Heart left ventricle (tissue), 16 donors: ENCODE results near the gene ANKDD1B. TPM values are rescaled to one million over a fixed set of nuclear protein-coding genes. Genes with fewer than 3 reads are reported as not detected.

Source experiments
- ATAC-seq, 4 donors: fragments of 200-7000 bp; cut with Tn5 transposase; one replicate each; pipeline ENCODE4 v1.9.1; 2020 to 2022; ENCODE audit warnings: moderate library complexity in 4 of 4, mild to moderate bottlenecking in 3 of 4, moderate number of reproducible peaks in 1 of 4
- DNase-seq, 5 donors: peaks; one replicate each; pipeline ENCODE4 v3.0.0-alpha.2; 2020
- H3K27ac ChIP-seq, 12 donors: fragments of 200-600 bp; sonication (generic) in 4 of 12; one replicate each; pipeline versions ENCODE4 v1.5.0 to v1.8.0; 2016 to 2022; ENCODE audit warnings: mild to moderate bottlenecking in 2 of 12
- H3K27me3 ChIP-seq, 9 donors: fragments of 200-600 bp; sonication (generic) in 2 of 9; one replicate each; pipeline versions ENCODE4 v1.5.1 to v1.8.0; 2016 to 2022; ENCODE audit warnings: mild to moderate bottlenecking in 3 of 9
- H3K36me3 ChIP-seq, 9 donors: fragments of 200-600 bp; sonication (generic) in 2 of 9; one replicate each; pipeline versions ENCODE4 v1.5.0 to v1.8.0; 2018 to 2022; ENCODE audit warnings: mild to moderate bottlenecking in 2 of 9
- H3K4me1 ChIP-seq, 12 donors: fragments of 200-600 bp; sonication (generic) in 4 of 12; one replicate each; pipeline versions ENCODE4 v1.5.0 to v1.8.0; 2016 to 2022; ENCODE audit warnings: mild to moderate bottlenecking in 3 of 12
- H3K4me3 ChIP-seq, 12 donors: fragments of 200-600 bp; sonication (generic) in 4 of 12; one replicate each; pipeline versions ENCODE4 v1.5.0 to v1.8.0; 2017 to 2022; ENCODE audit warnings: mild to moderate bottlenecking in 9 of 12, moderate library complexity in 4 of 12
- H3K9me3 ChIP-seq, 12 donors: fragments of 200-600 bp; sonication (generic) in 4 of 12; one replicate each; pipeline versions ENCODE4 v1.5.0 to v1.8.0; 2016 to 2022; ENCODE audit warnings: mild to moderate bottlenecking in 1 of 12
- POLR2A ChIP-seq, 2 donors: fragments of 450-650 bp; IDR thresholded peaks; one replicate each; pipeline ENCODE4 v1.6.1; 2017; ENCODE audit warnings: antibody characterized with exemption in 2 of 2, mild to moderate bottlenecking in 2 of 2, moderate library complexity in 2 of 2
- WGBS, 4 donors: extraction: QIAGEN DNeasy Blood & Tissue Kit in 2 of 4; methylation state at CpG; one replicate each; pipeline versions ENCODE4 v1.1.5 to v1.1.7; 2013 to 2018; 5-methylcytosine and 5-hydroxymethylcytosine counted together
- intact Hi-C, 10 donors: fragments of 100-400 bp; cut with DNase I; formaldehyde crosslinking; loops; one replicate each; pipeline versions ENCODE4 v1.11.1 to v1.14.2; 2022
- polyA plus RNA-seq, 2 donors: library from polyadenylated mRNA; stranded (reverse); fragments of 200-250 nt; gene quantifications; one replicate each; pipeline ENCODE4 v1.2.3, GENCODE V29; 2013
- total RNA-seq, 9 donors: library from RNA; depleted of rRNA in 2 of 9; stranded (reverse); fragments of >200 nt in 2 of 9; fragmentation: NEBNext Ultra II Directional in 3 of 9; extraction: Animal tissue kit (Norgen Biotek cat#: 25700) in 3 of 9; gene quantifications; one replicate each; pipeline versions ENCODE4 v1.1.0 to v1.2.4, GENCODE V29; 2016 to 2023
- TF ChIP-seq, protein P1 (sequence below), 12 donors: fragments of 200-600 bp; sonication (generic) in 4 of 12; IDR thresholded peaks; one replicate each; pipeline versions ENCODE4 v1.5.0 to v1.8.0; 2018 to 2022; ENCODE audit warnings: antibody characterized with exemption in 12 of 12, mild to moderate bottlenecking in 5 of 12
- donor health status: ischemic (EF 13 %, LVEDD 7.1; RV severe dilation, severe dysfunction).
- donor health status: healthy with polysubstance abuse.
- donor health status: DM: no; HTN: yes; CAD: no.
- donor health status: DM: no; HTN: no; CAD: no.
- donor health status: ischemic (EF 25% LVEDD 6.9; RV normal size, moderate dysfunction).
- donor health status: ischemic (EF 25% LVEDD 5.7; RV mildly dilated, moderate dysfunction).
- donor health status: healthy.
- donor health status: DM: yes; HTN: yes; CAD: no.
- donor health status: ischemic (EF 35%, LVEDD 5.7; RV mildly dilated, moderate dysfunction).
- donor health status: nonischemic (EF 11% LVEDD 7.7; RV severe dilation, severe dysfunction).
- donor health status: DM: yes; HTN: yes; CAD: no.
- donor health status: PGD.
- donor health status: ischemic (EF 29% LVEDD 5.4; RV normal size, mild dysfunction).
- donor health status: nonischemic (EF 23%, LVEDD 6.1; RV moderate dilation, normal function).

Gene ANKDD1B
- total and polyA plus RNA-seq, 11 donors = 0.10 to 0.61 (median 0.32) TPM; not detected in 7

DNA sequence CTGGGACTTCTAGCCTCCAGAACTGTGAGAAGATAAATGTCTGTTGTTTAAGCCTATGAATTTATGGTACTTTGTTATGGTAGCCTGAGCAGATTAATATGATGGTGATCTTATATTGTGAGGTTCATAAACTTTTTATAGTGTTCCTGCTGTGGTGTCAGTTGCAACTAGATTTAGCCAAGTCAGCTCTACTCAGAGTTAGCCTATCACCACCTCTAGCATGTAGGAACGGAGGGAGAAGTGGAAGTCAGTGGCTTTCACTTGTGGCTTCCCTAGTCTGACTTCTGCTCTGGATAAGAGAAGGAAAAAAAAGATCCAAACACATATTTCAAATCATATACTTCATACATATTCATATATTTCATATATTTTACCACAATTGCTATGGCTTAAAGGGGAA is 99.4 kb downstream of the ANKDD1B start:
- 84 to 97% (median 87%) methylated on average over 1 of the region's 1 CpG for WGBS, 4 donors
- peak in 2 of 4 donors; percentile 41 to 47 for ATAC-seq
- Histone ChIP-seq H3K27me3 (no peaks in the 10 kb centered on the region), H3K36me3 (peaks cover 0 to 55% (median 16%) of the 10 kb centered on the region in 9 donors), H3K27ac (no peak overlapping the region), H3K9me3 (no peaks in the 10 kb centered on the region), H3K4me3 (no peak overlapping the region), H3K4me1 (peaks cover 0 to 17% (median 0%) of the 10 kb centered on the region in 12 donors)
- DNase-seq = no peak
- TF ChIP-seq, protein P1, sequence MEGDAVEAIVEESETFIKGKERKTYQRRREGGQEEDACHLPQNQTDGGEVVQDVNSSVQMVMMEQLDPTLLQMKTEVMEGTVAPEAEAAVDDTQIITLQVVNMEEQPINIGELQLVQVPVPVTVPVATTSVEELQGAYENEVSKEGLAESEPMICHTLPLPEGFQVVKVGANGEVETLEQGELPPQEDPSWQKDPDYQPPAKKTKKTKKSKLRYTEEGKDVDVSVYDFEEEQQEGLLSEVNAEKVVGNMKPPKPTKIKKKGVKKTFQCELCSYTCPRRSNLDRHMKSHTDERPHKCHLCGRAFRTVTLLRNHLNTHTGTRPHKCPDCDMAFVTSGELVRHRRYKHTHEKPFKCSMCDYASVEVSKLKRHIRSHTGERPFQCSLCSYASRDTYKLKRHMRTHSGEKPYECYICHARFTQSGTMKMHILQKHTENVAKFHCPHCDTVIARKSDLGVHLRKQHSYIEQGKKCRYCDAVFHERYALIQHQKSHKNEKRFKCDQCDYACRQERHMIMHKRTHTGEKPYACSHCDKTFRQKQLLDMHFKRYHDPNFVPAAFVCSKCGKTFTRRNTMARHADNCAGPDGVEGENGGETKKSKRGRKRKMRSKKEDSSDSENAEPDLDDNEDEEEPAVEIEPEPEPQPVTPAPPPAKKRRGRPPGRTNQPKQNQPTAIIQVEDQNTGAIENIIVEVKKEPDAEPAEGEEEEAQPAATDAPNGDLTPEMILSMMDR (IDR thresholded peaks at IDR 0.05) = no peak
- no peak for TF ChIP-seq POLR2A (IDR thresholded peaks at IDR 0.05)
- intact Hi-C loops = no loop called here

DNA sequence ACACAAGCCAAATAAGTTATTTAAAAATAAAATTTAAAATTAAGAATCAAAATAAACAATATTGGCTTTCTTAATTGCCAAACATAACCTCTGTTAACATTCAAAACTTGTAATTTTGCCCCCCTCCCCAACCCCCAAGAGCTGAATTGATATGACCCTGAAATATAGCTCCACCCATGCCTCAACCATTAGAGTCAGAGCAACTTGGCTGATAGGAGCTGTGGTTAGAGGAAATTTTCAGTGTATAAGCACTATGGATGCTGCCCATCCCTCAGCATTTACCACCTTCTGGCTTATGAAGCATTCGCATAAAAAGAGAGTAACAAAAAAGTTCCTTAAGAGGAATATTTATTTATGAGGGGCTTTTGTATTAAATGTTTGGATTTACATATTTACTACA is 99.9 kb downstream of the ANKDD1B start:
- Histone ChIP-seq H3K4me3 (no peak overlapping the region), H3K4me1 (peaks cover 0 to 22% (median 1%) of the 10 kb centered on the region in 12 donors), H3K9me3 (no peaks in the 10 kb centered on the region), H3K27me3 (no peaks in the 10 kb centered on the region), H3K36me3 (peaks cover 0 to 55% (median 16%) of the 10 kb centered on the region in 9 donors), H3K27ac (no peak overlapping the region)
- 96 to 100% (median 98%) methylated on average over 1 of the region's 1 CpG for WGBS, 4 donors
- TF ChIP-seq POLR2A (IDR thresholded peaks at IDR 0.05) = no peak
- TF ChIP-seq, protein P1 (IDR thresholded peaks at IDR 0.05) = no peak
- ATAC-seq (no peak), DNase-seq (no peak)
- intact Hi-C loops = no loop called here

DNA sequence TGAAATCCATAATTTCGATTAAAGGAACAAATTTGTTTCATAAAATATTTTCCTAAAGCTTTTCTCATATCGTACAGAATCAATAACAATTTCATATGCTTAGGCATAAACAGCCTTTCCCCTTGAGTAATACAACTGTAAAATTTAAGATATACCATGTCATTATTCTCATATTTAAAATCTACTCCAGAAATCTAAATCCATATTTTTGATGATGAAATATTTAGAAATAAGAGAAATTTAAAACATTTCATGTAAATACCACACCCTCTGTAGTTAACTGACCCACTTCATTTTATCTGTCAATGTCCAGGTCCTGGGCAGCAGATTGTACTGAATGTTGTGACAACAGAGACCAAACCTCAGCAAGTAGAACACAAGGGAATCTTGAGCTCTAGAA is 100.8 kb downstream of the ANKDD1B start:
- WGBS, 4 donors = 93 to 95% (median 94%) methylated on average over 2 of the region's 2 CpGs
- Histone ChIP-seq H3K4me1 (peaks cover 0 to 28% (median 8%) of the 10 kb centered on the region in 12 donors), H3K27ac (no peak overlapping the region), H3K9me3 (no peaks in the 10 kb centered on the region), H3K27me3 (no peaks in the 10 kb centered on the region), H3K36me3 (peaks cover 0 to 53% (median 16%) of the 10 kb centered on the region in 9 donors), H3K4me3 (no peak overlapping the region)
- ATAC-seq = no peak
- intact Hi-C loops = no loop called here
- no peak for DNase-seq
- TF ChIP-seq, protein P1 (IDR thresholded peaks at IDR 0.05) = no peak
- no peak for TF ChIP-seq POLR2A (IDR thresholded peaks at IDR 0.05)

DNA sequence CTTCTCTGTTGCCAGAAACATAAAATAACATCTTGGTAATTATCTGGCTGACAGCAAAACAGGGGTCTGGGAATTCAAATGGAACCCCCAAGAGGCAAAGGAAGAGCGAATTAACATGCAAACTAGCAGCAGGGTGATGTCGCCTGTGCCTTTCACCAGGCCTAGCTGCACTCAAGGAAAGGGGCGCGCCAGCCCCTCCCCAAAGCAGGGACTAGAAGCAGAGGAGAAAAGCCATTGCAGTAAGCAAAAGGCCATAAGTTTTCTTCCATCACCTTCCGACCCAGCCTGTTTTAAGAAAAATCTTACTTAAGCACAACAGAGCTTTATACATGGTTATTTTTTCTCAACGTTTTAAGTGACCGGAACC is 105.4 kb downstream of the ANKDD1B start:
- Histone ChIP-seq H3K27ac (peak overlapping the region in 11 of 12 donors; percentile 29 to 95 (median 84)), H3K9me3 (no peaks in the 10 kb centered on the region), H3K4me3 (peak overlapping the region; percentile 61 to 96 (median 84)), H3K27me3 (no peaks in the 10 kb centered on the region), H3K4me1 (peaks cover 0 to 15% (median 10%) of the 10 kb centered on the region in 12 donors), H3K36me3 (peaks cover 0 to 19% (median 6%) of the 10 kb centered on the region in 9 donors)
- DNase-seq = no peak
- 0 to 1% (median 0%) methylated on average over 7 of the region's 7 CpGs for WGBS, 4 donors
- intact Hi-C loops = loop anchor here in 1 of 10 donors (2.0 kb wide), 1 partner anchor 380 kb away; the partner anchor contains the start of gene HMGCR
- no peak for TF ChIP-seq POLR2A (IDR thresholded peaks at IDR 0.05)
- TF ChIP-seq, protein P1 (IDR thresholded peaks at IDR 0.05) = no peak
- no peak for ATAC-seq
